Measurements from ENCODE around the gene CASP7. TPM values are rescaled to one million over a fixed set of nuclear protein-coding genes. Genes with fewer than 3 reads are reported as not detected.

CASP7 gene
- total RNA-seq (2021; fragmentation: NEBNext Ultra II Directional; extraction: Animal tissue kit (Norgen Biotek cat#: 25700)) (4.1 and 5.0 TPM in 2 replicates), polyA plus RNA-seq (2011; rRNA removed) (1.3 and 2.3 TPM in 2 replicates), polyA minus RNA-seq (2011; rRNA and poly(A)+ RNA removed) (1.8 and 3.1 TPM in 2 replicates)
- polyA plus RNA-seq (2011; cell fraction: cytosol; rRNA removed), result 2.3 TPM
- polyA plus RNA-seq (2011; cell fraction: nucleus; rRNA removed), result 2.2 TPM
- 3.8 to 4.2 TPM (median 4.1 TPM) in 4 replicates for polyA plus RNA-seq (2012, experiment 1 of 2)
- polyA plus RNA-seq (2012, experiment 2 of 2), result 0.96 TPM
- 1.9 TPM for polyA plus RNA-seq (2013, experiment 1 of 2)
- 2.0 TPM for polyA plus RNA-seq (2013, experiment 2 of 2)
- 3.2 TPM for polyA minus RNA-seq (2011; cell fraction: cytosol; rRNA and poly(A)+ RNA removed)
- polyA minus RNA-seq (2011; cell fraction: nucleus; rRNA and poly(A)+ RNA removed), result 4.0 TPM
- long read RNA-seq, experiment 1, partial matches to known transcripts, result 0 of 2 reads
- long read RNA-seq, experiment 1, other reads (novel, unspliced or antisense), result 2 of 2 reads
- long read RNA-seq, experiment 2, partial matches to known transcripts, result 0 of 4 reads
- long read RNA-seq, experiment 2, other reads (novel, unspliced or antisense), result 2 of 4 reads

DNA sequence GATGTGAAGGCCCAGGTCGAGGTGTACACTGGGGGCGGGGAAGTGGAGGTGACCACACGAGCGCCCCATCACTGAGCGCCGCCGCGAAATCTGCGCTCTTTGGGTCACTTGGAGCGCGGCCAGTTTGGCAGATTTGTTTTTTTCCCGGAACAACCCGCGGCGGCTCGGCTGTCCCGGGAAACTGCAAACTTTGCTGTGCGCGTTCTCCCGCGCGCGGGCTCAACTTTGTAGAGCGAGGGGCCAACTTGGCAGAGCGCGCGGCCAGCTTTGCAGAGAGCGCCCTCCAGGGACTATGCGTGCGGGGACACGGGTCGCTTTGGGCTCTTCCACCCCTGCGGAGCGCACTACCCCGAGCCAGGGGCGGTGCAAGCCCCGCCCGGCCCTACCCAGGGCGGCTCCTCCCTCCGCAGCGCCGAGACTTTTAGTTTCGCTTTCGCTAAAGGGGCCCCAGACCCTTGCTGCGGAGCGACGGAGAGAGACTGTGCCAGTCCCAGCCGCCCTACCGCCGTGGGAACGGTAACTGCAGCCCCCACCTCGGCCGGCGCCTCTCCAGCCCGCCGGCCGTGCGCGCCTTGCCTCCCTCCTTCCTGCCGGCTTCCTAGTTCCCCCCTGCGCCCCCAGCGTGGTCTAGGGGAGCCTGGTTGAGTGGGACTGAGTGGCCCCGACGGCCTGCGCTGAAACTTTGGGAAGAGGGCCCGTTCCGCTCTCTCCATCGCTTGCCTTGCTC is at the start of gene CASP7:
Gene CASP7 (plus strand): TSS at position 450 of the 727 bp plus-strand sequence. CDS start 17,582 bp downstream, outside the sequence.
- CTCF ChIA-PET (ENCODE audit: partially characterized antibody), result interaction anchor here (0.6 to 2.0 kb wide), 21 partner anchors 8 to 748 kb away, joined by 3 to 8 read pairs (median 3); partner anchors contain the start of gene NRAP
- H3K4me2 ChIP-seq (ENCODE audit: insufficient read depth in 1 of 2, low read depth in 2 of 2, low read length in 2 of 2), result peak within 1 kb of the TSS; percentile 86 to 96
- peak within 1 kb of the TSS; percentile 83 for H4K5ac ChIP-seq (ENCODE audit: insufficient read length, low read depth, low read length)
- no peak within 1 kb of the TSS for H2BK20ac ChIP-seq (ENCODE audit: low read length)
- peak within 1 kb of the TSS; percentile 93 for H4K8ac ChIP-seq (ENCODE audit: extremely low read depth, insufficient read depth, low read length)
- H3K56ac ChIP-seq (replicated peaks; ENCODE audit: insufficient read length, low read depth, low read length), result peak within 1 kb of the TSS; percentile 16
- peak within 1 kb of the TSS; percentile 32 for H3K4ac ChIP-seq (replicated peaks; ENCODE audit: insufficient read length, low read depth, low read length)
- H3K23ac ChIP-seq (ENCODE audit: insufficient read length), result no peak within 1 kb of the TSS
- peak within 1 kb of the TSS; percentile 99 for H2AFZ ChIP-seq (ENCODE audit: low read length)
- DNase-seq (ENCODE audit: low read depth in 1 of 2, low spot score in 2 of 2) (peak; percentile 62 to 84), FAIRE-seq (no peak)
- H3K4me1 ChIP-seq (replicated peaks in 1 of 4; ENCODE audit: control insufficient read depth in 3 of 4, insufficient read depth in 4 of 4, low read length in 3 of 4), result peaks cover 0 to 5% (median 2%) of the 10 kb centered on the region in 4 experiments; a peak in 2 of 7 replicates
- H2BK12ac ChIP-seq (ENCODE audit: low read depth, low read length), result 0 out of 2 replicates have a peak within 1 kb of the TSS, but pooled peaks have one; percentile 0
- no peaks in the 10 kb centered on the region for H3K79me1 ChIP-seq (ENCODE audit: low read depth, low read length)
- H3K79me2 ChIP-seq (ENCODE audit: control insufficient read depth in 1 of 2, insufficient read depth in 2 of 2, low read length in 2 of 2), result 0 out of 4 replicates have a peak, but pooled peaks cover 0 to 3% of the 10 kb centered on the region in 2 experiments
- H3K27me3 ChIP-seq (replicated peaks in 1 of 4; ENCODE audit: control insufficient read depth in 3 of 4, extremely low read depth in 1 of 4, insufficient read depth in 3 of 4, low read length in 3 of 4), result peaks cover 0 to 9% (median 7%) of the 10 kb centered on the region in 4 experiments; a peak in 3 of 7 replicates
- peaks cover 14% of the 10 kb centered on the region for H3K23me2 ChIP-seq (ENCODE audit: low read depth, low read length)
- peak within 1 kb of the TSS in 3 of 4 experiments; percentile 54 to 75 (median 56); a peak in 6 of 7 replicates for H3K9ac ChIP-seq (replicated peaks in 1 of 4; ENCODE audit: extremely low read depth in 1 of 4, low read depth in 3 of 4, low read length in 3 of 4)
- peak within 1 kb of the TSS; percentile 60 for H3K18ac ChIP-seq (ENCODE audit: extremely low read depth, low read length)
- no peak within 1 kb of the TSS for H2BK120ac ChIP-seq (replicated peaks; ENCODE audit: low read depth, low read length)
- H3K27ac ChIP-seq (ENCODE audit: low read depth, low read length), result no peak within 1 kb of the TSS
- no peaks in the 10 kb centered on the region for H3K9me3 ChIP-seq (ENCODE audit: insufficient read depth in 2 of 2, low read depth in 1 of 2, low read length in 1 of 2)
- peak within 1 kb of the TSS; percentile 74 for H4K91ac ChIP-seq (replicated peaks; ENCODE audit: insufficient read length, low read length)
- 0 out of 2 replicates have a peak within 1 kb of the TSS, but pooled peaks have one; percentile 48 for H2BK15ac ChIP-seq (ENCODE audit: low read length)
- POLR2A ChIA-PET (ENCODE audit: partially characterized antibody), result interaction anchor here (1.1 kb wide), 1 partner anchor 9 kb away, joined by 3 read pairs; no protein-coding TSS in a partner anchor
- no peak within 1 kb of the TSS for H3K14ac ChIP-seq (ENCODE audit: insufficient read length)
- WGBS, 2 experiments (ENCODE audit: extremely low coverage in 1 of 2, insufficient coverage in 1 of 2, insufficient read length in 1 of 2, insufficient replicate concordance in 2 of 2, low coverage in 1 of 2, low lambda C conversion rate in 2 of 2, missing lambda C conversion rate in 1 of 2), result 1% methylated on average over 62 of the region's 68 CpGs; no CpG with 5 or more reads in 1 of the 2 experiments
- peak within 1 kb of the TSS; percentile 83 to 93 (median 90) for H3K4me3 ChIP-seq (ENCODE audit: extremely low read depth in 1 of 4, insufficient read depth in 2 of 4, low read depth in 3 of 4, low read length in 4 of 4)
- no peaks in the 10 kb centered on the region; a peak in 1 of 8 replicates for H3K36me3 ChIP-seq (ENCODE audit: control insufficient read depth in 2 of 4, insufficient read depth in 4 of 4, low read length in 3 of 4)
- H4K20me1 ChIP-seq (replicated peaks in 1 of 2; ENCODE audit: control insufficient read depth in 1 of 2, insufficient read depth in 2 of 2, low read length in 2 of 2), result peaks cover 0 to 6% of the 10 kb centered on the region in 2 experiments
- H2BK5ac ChIP-seq (ENCODE audit: low read depth, low read length), result peak within 1 kb of the TSS; percentile 8; the same call in 1 of the 2 replicates
- no peak within 1 kb of the TSS; the same call in 1 of the 2 replicates for H2AK5ac ChIP-seq (ENCODE audit: low read depth, low read length)
- TF ChIP-seq RBBP5 (IDR thresholded peaks at IDR 0.05; ENCODE audit: borderline replicate concordance, low read depth, low read length) (peak; percentile 99), TAF1 (IDR thresholded peaks at IDR 0.05; ENCODE audit: low read depth, low read length) (peak; percentile 64), SP2 (IDR thresholded peaks at IDR 0.05; ENCODE audit: low read length) (no peak), RFX5 (IDR thresholded peaks at IDR 0.05; ENCODE audit: borderline replicate concordance, low read depth, low read length) (no peak), KDM4A (IDR thresholded peaks at IDR 0.05; ENCODE audit: low read depth, low read length, severe bottlenecking) (peak; percentile 87), POLR2A (IDR thresholded peaks at IDR 0.05; ENCODE audit: control extremely low read depth in 1 of 2, low read depth in 2 of 2, low read length in 2 of 2) (peak in 1 of 2 experiments; percentile 50; a peak in 1 of 3 replicates), POLR2AphosphoS5 (IDR thresholded peaks at IDR 0.05; ENCODE audit: low read depth, low read length) (peak; percentile 30), CTBP2 (IDR thresholded peaks at IDR 0.05; ENCODE audit: borderline replicate concordance, insufficient read depth, insufficient read length, low read length) (peak; percentile 12)
